Gastroesophageal sphincter (tissue), 3 donors: Measurements from ENCODE around the gene ZNHIT3.

Experiments used
- CTCF ChIP-seq, 4 experiments: fragments of 200-600 bp in 2 of 4; fragments of 450-650 bp in 2 of 4; sonication (generic) in 1 of 4; IDR thresholded peaks; one replicate each; pipeline ENCODE4 v1.5.1; 2017 to 2019; ENCODE audit warnings: antibody characterized with exemption in 4 of 4, mild to moderate bottlenecking in 2 of 4, moderate library complexity in 2 of 4
- POLR2A ChIP-seq, 2 donors: fragments of 450-650 bp; IDR thresholded peaks; one replicate each; pipeline ENCODE4 v1.6.1; 2017; ENCODE audit warnings: antibody characterized with exemption in 2 of 2, mild to moderate bottlenecking in 2 of 2, moderate library complexity in 1 of 2
- POLR2AphosphoS5 ChIP-seq: sonication (generic); formaldehyde crosslinking; IDR thresholded peaks from one replicate; pipeline ENCODE4 v1.6.1; 2017; ENCODE audit warnings: antibody characterized with exemption

GRCh38 chr17:36470499-36470898 lies 16.0 kb upstream of the ZNHIT3 start:
- TF ChIP-seq CTCF (IDR thresholded peaks at IDR 0.05) (no peak), POLR2AphosphoS5 (no peak), POLR2A (IDR thresholded peaks at IDR 0.05) (no peak)
